GM19328 (cell line): ENCODE results near the gene MESD.

Experiments
- ATAC-seq: cut with Tn5 transposase; IDR thresholded peaks from one replicate; pipeline ENCODE4 v1.9.1; 2021; ENCODE audit warnings: mild to moderate bottlenecking, moderate library complexity; ENCODE audit not compliant: unreplicated experiment

The MESD gene

DNA sequence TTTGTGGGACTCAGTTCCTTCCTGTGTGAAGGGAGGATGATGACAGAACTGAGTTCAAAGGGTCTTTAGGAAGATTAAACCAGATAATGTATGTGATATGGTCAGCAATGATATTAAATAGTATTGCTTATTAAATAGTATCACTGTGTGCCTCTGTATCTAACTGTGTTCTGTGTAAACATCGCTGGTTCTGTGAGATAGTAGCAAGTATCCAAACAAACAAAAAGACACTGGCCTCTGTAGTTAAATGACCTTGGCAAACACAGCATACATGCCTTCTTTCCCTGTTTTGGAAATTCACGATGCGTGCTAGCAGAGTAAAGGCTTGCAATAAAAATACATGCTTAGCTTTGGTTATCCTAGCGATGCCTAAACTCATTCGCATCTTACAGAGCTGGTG is 76.1 kb downstream of the MESD start:
- ATAC-seq = no peak

DNA sequence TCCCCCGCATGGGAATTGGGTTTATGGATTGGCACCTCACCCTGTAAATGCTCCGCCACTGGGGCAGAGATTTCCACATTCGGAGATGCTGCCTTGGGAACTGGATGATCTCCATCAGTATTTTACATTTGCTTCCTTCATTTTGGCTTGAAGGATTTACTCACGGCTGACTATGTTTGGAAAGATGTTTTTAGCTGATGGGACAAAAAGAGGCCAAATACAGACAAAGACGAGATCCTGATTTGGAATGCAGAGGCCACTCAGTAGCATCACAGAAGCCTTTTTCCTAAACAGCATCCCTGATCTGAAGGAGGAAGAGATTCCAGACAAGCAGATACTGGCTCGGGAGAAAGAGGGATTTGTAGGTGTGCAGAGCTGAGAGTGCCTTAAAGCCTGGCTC is 76.9 kb downstream of the MESD start:
- no peak for ATAC-seq

DNA sequence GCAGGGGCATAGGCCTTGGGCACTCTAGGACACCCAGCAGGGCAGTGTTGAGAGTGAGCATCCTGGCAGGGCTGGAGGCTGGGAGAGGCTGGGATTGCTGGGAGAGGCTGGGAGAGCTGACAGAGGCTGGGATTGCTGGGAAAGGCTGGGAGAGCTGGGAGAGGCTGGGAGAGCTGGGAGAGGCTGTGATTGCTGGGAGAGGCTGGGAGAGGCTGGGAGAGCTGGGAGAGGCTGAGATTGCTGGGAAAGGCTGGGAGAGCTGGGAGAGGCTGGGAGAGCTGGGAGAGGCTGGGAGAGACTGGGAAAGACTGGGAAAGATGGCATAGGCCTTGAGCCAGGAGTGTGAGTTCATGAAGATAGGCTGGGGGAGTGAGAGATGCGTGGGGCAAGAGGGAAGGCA is 77.8 kb downstream of the MESD start:
- ATAC-seq = no peak

DNA sequence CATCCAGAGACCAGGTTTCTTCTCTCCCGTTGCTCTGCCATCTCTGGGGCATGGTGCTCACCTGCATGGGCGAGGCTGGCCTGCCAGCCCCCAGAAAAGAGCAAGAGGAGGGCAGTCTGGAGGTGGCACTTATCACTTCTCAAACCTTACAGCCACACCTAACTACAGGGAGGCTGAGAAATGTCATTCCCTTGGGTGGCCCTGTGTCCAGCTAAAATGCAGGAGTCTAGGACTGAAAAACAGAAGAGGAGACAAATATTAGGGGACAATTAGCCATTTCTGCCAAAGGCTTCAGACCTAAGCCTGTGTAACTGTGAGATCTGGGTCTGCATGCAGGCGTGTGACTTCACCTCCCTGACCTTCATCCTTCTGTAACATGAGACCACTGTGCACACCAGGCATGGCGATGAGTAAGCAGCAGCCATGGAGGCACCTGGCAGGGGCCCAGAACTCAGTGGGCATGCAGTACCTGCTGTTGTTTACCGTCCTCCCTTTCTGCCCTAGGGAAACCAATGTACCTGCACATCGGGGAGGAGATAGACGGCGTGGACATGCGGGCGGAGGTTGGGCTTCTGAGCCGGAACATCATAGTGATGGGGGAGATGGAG is 83.4 kb downstream of the MESD start:
- no peak for ATAC-seq

DNA sequence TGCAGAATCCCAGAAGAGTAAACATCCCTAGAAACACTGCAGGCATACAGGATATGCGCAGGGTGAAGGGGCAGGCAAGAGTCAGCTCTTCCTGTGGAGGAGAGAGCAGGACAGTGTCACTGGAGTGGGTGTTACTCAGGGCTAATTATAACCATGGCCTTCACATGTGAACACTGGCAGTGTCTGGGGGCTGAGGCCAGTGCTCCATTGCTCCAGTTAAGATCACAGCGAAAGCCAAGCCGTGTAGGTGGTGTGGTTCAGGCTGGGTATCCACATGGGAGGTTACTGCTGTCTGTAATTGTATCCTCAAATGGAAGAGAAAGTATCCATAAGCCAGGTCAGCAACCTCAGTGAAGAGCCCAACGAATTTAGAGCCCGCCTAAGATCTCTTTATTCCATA is 84.6 kb downstream of the MESD start:
- no peak for ATAC-seq

DNA sequence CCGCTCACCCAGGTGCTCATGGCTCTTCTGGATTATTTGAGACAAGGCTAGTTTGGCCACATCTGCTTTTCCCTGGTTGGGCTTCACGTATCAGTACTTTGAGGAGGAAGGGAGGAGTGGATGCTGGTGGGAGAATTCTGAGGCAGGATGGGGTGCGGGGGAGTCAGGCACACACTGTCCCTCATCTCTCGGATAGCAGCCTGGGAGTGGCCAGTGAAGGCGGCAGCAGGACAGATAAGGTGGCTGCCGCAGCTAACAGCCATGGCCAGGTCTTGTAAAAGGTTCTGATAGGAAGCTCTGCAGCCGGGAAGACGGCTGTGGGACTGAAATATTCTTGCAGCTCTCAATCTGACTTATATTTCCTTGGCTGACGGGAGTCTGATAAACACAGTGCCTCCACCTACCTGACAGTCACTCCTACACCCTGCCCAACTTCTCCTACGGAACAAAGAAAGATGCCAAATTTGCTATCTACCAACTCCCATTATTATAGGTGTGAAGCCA is 87.3 kb downstream of the MESD start:
- no peak for ATAC-seq

DNA sequence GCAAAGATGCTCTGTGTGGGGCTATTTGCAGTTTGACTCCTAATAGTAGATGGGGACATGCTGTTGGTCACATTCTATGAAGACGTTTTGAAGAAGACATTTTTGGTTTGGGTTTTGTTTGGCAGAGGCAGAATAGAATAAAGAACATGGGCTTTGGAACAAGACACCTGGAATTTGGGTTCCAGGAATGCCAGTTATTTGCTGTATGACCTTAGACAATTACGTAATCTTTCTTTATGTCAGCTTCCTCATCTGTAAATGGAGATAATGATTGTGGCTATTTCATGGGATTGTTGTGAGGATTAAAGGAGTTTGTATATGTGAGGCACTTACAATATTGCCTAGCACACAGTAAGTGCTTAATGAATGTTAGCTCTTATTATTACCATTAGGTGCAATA is 91.6 kb downstream of the MESD start:
- no peak for ATAC-seq
